NB4 (cell line): ENCODE measurements around the gene SLC19A1.
"Not testable (repeated sequence)": the region's sequence is repeated elsewhere in the genome, so short reads cannot be mapped to it uniquely, and the experiment has no call there.

Source experiments
- DNase-seq: peaks from one replicate; pipeline ENCODE4 v3.0.0; 2010; ENCODE audit warnings: low read depth
- H3K4me3 ChIP-seq: one replicate; pipeline ENCODE4 v1.5.1; 2011; ENCODE audit warnings: mild to moderate bottlenecking, low read depth, low read length, moderate library complexity
- CTCF ChIP-seq: IDR thresholded peaks from one replicate; pipeline ENCODE4 v1.5.1; 2012; ENCODE audit warnings: low read depth, low read length
- MAX ChIP-seq: IDR thresholded peaks from 2 replicates; pipeline ENCODE4 v1.6.1; 2011; ENCODE audit warnings: low read depth, low read length
- MYC ChIP-seq: IDR thresholded peaks from 2 replicates; pipeline ENCODE4 v1.6.1; 2011; ENCODE audit warnings: low read depth, low read length
- POLR2A ChIP-seq: IDR thresholded peaks from 2 replicates; pipeline ENCODE4 v1.6.1; 2011; ENCODE audit warnings: mild to moderate bottlenecking; ENCODE audit not compliant: insufficient read length; ENCODE audit errors: extremely low read depth

SLC19A1 gene

DNA sequence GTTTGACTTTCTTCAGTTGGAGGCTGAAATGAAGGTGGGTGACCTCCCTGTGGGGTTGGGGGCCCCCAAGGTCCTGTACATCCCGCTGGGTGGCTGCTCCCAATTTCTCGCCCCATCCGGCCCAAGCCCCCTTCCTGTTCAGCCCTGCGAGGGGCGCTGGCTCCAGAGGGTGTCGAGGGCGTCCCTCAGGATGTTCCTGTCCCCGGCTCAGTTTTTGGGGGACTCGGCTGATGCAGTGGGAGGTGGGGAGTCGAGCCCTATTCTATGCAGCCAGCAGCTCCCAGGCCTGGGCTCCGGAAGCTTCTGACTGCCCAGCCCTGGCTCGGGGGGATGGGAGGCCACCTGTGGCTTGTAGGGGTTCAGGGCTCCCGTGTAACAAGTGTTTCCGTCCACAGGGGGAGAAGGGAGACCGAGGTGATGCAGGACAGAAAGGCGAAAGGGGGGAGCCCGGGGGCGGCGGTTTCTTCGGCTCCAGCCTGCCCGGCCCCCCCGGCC is 38.2 kb downstream of the SLC19A1 start:
- DNase-seq, result no peak
- TF ChIP-seq CTCF (no peak), MAX (no peak), POLR2A (no peak), MYC (no peak)

GRCh38 chr21:45503226-45503625 is 39.0 kb downstream of the SLC19A1 start:
- not testable (repeated sequence) for H3K4me3 ChIP-seq, DNase-seq

More for the DNA sequence above, 38.2 kb downstream of the SLC19A1 start:
- H3K4me3 ChIP-seq, result no peak overlapping the region

GRCh38 chr21:45502600-45502999 is 39.6 kb downstream of the SLC19A1 start:
- DNase-seq, result no peak
- no peak overlapping the region for H3K4me3 ChIP-seq
- TF ChIP-seq POLR2A (no peak), CTCF (no peak), MAX (no peak), MYC (no peak)

GRCh38 chr21:45502006-45502345 is 40.3 kb downstream of the SLC19A1 start:
- DNase-seq, result no peak
- H3K4me3 ChIP-seq, result no peak overlapping the region
- TF ChIP-seq MYC (no peak), CTCF (no peak), POLR2A (no peak), MAX (no peak)

DNA sequence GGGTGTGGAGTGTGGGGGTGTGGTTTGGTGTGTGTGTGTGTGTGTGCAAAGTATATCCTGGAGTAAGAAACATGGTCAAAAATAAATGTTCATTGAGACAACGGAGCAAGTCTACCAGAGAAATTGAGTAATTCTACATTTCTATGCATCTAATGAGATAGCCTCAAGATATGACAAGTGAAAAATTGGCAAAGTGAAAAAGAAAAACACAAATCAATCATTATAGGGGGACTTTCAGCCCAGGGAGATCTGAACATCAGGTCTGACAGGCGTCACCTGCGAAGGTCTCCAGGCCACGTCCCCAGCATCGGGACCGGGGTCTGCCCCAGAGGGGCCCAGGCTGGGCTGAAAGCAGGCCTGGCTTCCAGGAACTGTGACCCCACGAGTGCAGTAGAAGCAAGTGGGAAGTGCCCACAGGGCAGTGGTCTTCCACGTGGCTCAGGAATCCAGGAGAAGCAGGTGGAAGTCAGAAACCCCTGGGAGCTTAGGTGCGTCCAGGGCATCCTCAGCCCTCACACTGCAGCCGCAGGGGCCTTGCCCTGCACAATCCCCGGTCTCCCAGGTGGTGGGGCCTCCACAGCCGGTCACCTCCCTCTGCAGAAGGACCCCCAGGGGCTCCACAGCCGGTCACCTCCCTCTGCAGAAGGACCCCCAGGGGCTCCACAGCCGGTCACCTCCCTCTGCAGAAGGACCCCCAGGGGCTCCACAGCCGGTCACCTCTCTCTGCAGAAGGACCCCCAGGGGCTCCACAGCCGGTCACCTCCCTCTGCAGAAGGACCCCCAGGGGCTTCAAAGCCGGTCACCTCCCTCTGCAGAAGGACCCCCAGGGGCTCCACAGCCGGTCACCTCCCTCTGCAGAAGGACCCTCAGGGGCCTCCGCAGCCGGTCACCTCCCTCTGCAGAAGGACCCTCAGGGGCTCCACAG is 40.9 kb downstream of the SLC19A1 start:
- H3K4me3 ChIP-seq, DNase-seq: not testable (repeated sequence)

GRCh38 chr21:45499970-45500577 is 42.2 kb downstream of the SLC19A1 start:
- H3K4me3 ChIP-seq, result no peak overlapping the region
- TF ChIP-seq CTCF (no peak), MAX (no peak), MYC (no peak), POLR2A (no peak)
- no peak for DNase-seq
